CD4-positive, alpha-beta T cell (primary cell): ENCODE data around the gene KCNQ1. TPM values are rescaled to one million over a fixed set of nuclear protein-coding genes. Genes with fewer than 3 reads are reported as not detected.
A peak's percentile ranks its signal among the peaks of the same experiment; 100 is the strongest.

ENCODE experiments used
- ATAC-seq: fragments of 200-7000 bp; cut with Tn5 transposase; one replicate; pipeline ENCODE4 v1.10.0; 2022; ENCODE audit warnings: mild to moderate bottlenecking; ENCODE audit not compliant: poor library complexity
- CTCF ChIA-PET: fragments of 350-600 bp; sonication (Branson Sonifier 250); formaldehyde crosslinking; loops from one replicate; lab custom pipeline; 2021; ENCODE audit warnings: antibody characterized with exemption, inconsistent platforms; lab: Charles Lee
- POLR2A ChIA-PET: fragments of 350-600 bp; sonication (Branson Sonifier 250); formaldehyde crosslinking; loops from one replicate; lab custom pipeline; 2021; ENCODE audit warnings: antibody characterized with exemption, inconsistent platforms; lab: Charles Lee
- DNase-seq, 14 experiments: peaks; one replicate each; pipeline ENCODE4 v3.0.0-alpha.2; 2013 to 2020; ENCODE audit warnings: mixed read lengths in 2 of 14
- H3K27ac ChIP-seq, 2 donors: one replicate each; pipeline versions ENCODE4 v1.5.1 to v1.7.0; 2013; ENCODE audit warnings: low read length in 2 of 2, low read depth in 1 of 2, mild to moderate bottlenecking in 1 of 2
- H3K27me3 ChIP-seq, 2 experiments: 1 replicate in 1 of 2; 2 replicates in 1 of 2; pipeline versions ENCODE4 v1.6.1 to v1.7.0; 2013; ENCODE audit warnings: low read length in 2 of 2, control low read depth in 1 of 2, mild to moderate bottlenecking in 1 of 2, moderate library complexity in 1 of 2; ENCODE audit not compliant: insufficient read depth in 2 of 2, control insufficient read depth in 1 of 2
- H3K36me3 ChIP-seq: one replicate; pipeline ENCODE4 v1.6.1; 2013; ENCODE audit warnings: low read length, control low read depth; ENCODE audit not compliant: insufficient read depth
- H3K4me1 ChIP-seq: one replicate; pipeline ENCODE4 v1.6.1; 2013; ENCODE audit warnings: low read length, control low read depth; ENCODE audit not compliant: insufficient read depth
- H3K4me3 ChIP-seq: one replicate; pipeline ENCODE4 v1.5.1; 2013; ENCODE audit warnings: mild to moderate bottlenecking, low read length, moderate library complexity
- H3K9me3 ChIP-seq, 2 experiments: 1 replicate in 1 of 2; 2 replicates in 1 of 2; pipeline versions ENCODE4 v1.6.1 to v1.7.0; 2013; ENCODE audit warnings: low read length in 2 of 2, mild to moderate bottlenecking in 2 of 2, control low read depth in 1 of 2, moderate library complexity in 1 of 2; ENCODE audit not compliant: control insufficient read depth in 1 of 2, insufficient read depth in 1 of 2
- H3K27ac Mint-ChIP-seq: one replicate; pipeline ENCODE4 v1.8.0; 2020; ENCODE audit warnings: mixed read lengths
- H3K27me3 Mint-ChIP-seq: one replicate; pipeline ENCODE4 v1.8.0; 2021; ENCODE audit warnings: mixed read lengths
- H3K36me3 Mint-ChIP-seq: one replicate; pipeline ENCODE4 v1.8.0; 2021; ENCODE audit warnings: low read depth, mixed read lengths
- H3K4me1 Mint-ChIP-seq: one replicate; pipeline ENCODE4 v1.8.0; 2021; ENCODE audit warnings: low read depth, mixed read lengths
- H3K4me3 Mint-ChIP-seq: one replicate; pipeline ENCODE4 v1.8.0; 2020; ENCODE audit warnings: mild to moderate bottlenecking, mixed read lengths
- H3K9me3 Mint-ChIP-seq: one replicate; pipeline ENCODE4 v1.8.0; 2020; ENCODE audit warnings: mixed read lengths
- intact Hi-C, 2 experiments: fragments of 100-400 bp; cut with DNase I in 1 of 2; cut with micrococcal nuclease in 1 of 2; formaldehyde crosslinking; loops; one replicate each; pipeline versions ENCODE4 v1.15.1 to v1.9.0; 2023 to 2025; cut with DNase I, micrococcal nuclease
- total RNA-seq, 174 experiments: library from RNA in 2 of 174; stranded (reverse) in 2 of 174; gene quantifications; one replicate each; pipeline ENCODE4 v1.2.3 and lab custom pipeline; 2021 to 2026
- TF ChIP-seq, protein P1 (sequence below): fragments of 200-600 bp; IDR thresholded peaks from one replicate; pipeline ENCODE4 v1.8.0; 2022; ENCODE audit warnings: antibody characterized with exemption, mild to moderate bottlenecking

Gene KCNQ1
- total RNA-seq, 2 experiments from 2014 or later: 31.3 to 33.1 TPM

- ATAC-seq (peak; percentile 4), DNase-seq (peak in 5 of 14 experiments; percentile 12 to 51 (median 25))
- H3K4me3 Mint-ChIP-seq: peak overlapping the region; percentile 98
- peak overlapping the region; percentile 97 for H3K27ac Mint-ChIP-seq
- Histone ChIP-seq H3K27me3 (no peaks in the 10 kb centered on the region), H3K4me1 (peaks cover 33% of the 10 kb centered on the region), H3K4me3 (peak overlapping the region; percentile 89), H3K9me3 (no peaks in the 10 kb centered on the region), H3K36me3 (peaks cover 46% of the 10 kb centered on the region), H3K27ac (peak overlapping the region; percentile 95 to 99)
- POLR2A ChIA-PET: interaction anchor here (0.7 to 3.3 kb wide), 9 partner anchors 13 to 615 kb away, joined by 3 to 38 read pairs (median 5); partner anchors contain the start of genes C11orf21, CD81 and TSPAN32
- peaks cover 32% of the 10 kb centered on the region for H3K36me3 Mint-ChIP-seq
- no peaks in the 10 kb centered on the region for H3K9me3 Mint-ChIP-seq
- intact Hi-C loops: loop anchor here (1.0 to 10.0 kb wide), 6 partner anchors 21 to 983 kb away; partner anchors contain the start of genes C11orf21 (in 1 of the 2), CARS1 (in 1 of the 2), CTSD (in 1 of the 2) and LSP1 (in 1 of the 2)
- CTCF ChIA-PET: interaction anchor here (1.0 to 1.5 kb wide), 4 partner anchors 12 to 98 kb away, joined by 4 to 6 read pairs (median 5); partner anchors contain the start of genes C11orf21 and TSPAN32
- H3K4me1 Mint-ChIP-seq: peaks cover 17% of the 10 kb centered on the region
- no peaks in the 10 kb centered on the region for H3K27me3 Mint-ChIP-seq
- TF ChIP-seq, protein P1, sequence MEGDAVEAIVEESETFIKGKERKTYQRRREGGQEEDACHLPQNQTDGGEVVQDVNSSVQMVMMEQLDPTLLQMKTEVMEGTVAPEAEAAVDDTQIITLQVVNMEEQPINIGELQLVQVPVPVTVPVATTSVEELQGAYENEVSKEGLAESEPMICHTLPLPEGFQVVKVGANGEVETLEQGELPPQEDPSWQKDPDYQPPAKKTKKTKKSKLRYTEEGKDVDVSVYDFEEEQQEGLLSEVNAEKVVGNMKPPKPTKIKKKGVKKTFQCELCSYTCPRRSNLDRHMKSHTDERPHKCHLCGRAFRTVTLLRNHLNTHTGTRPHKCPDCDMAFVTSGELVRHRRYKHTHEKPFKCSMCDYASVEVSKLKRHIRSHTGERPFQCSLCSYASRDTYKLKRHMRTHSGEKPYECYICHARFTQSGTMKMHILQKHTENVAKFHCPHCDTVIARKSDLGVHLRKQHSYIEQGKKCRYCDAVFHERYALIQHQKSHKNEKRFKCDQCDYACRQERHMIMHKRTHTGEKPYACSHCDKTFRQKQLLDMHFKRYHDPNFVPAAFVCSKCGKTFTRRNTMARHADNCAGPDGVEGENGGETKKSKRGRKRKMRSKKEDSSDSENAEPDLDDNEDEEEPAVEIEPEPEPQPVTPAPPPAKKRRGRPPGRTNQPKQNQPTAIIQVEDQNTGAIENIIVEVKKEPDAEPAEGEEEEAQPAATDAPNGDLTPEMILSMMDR: no peak
Measured at GRCh38 chr11:2399488-2400068, 45.2 kb upstream of the KCNQ1 start.

DNA sequence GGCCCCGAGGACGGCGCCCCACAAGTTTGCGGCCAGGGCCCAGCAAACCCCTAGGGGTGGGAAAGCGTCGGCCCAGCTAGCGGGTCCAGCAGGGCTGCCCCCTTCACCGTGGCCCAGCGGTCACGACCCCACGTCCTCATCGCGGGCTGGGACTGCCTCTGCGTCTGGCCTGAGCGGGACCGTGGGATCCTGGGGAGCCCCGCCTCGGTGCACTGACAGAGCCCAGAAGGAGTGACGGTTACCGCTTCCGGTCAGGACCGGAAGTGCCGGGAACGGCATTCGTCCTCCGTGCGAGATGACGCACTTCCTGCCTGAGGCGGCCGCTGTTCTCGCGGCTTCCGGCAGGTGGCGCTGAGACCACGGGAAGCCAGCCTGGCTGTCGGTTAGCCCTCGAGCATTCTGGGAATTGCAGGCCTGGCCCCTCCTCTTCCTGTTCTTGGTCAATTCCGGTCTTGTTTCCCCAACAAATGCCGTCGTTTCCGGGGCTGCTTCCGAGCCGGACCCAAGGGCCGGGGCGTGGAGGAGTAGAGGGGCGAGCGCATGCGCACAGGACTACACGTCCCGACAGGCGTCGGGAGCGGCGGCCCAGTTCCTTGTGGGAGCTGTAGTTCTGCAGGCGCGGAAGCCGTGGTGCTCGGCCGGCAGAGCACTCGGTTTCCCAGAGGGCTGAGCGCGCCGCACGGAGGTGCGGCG is 44.6 kb upstream of the KCNQ1 start, which contains the start of gene TSSC4:
Gene TSSC4 (plus strand): TSS at position 682 of the 693 bp plus-strand sequence. CDS start 1,884 bp downstream, outside the sequence.
- ATAC-seq (peak; percentile 83), DNase-seq (peak; percentile 98 to 100 (median 99))
- ChIA-PET POLR2A (interaction anchor here (0.7 to 3.3 kb wide), 18 partner anchors 12 to 1023 kb away, joined by 3 to 38 read pairs (median 4); partner anchors contain the start of genes C11orf21, CD81, KCNQ1 and NAP1L4), CTCF (interaction anchor here (0.7 to 2.2 kb wide), 11 partner anchors 12 to 592 kb away, joined by 3 to 10 read pairs (median 5); partner anchors contain the start of genes C11orf21, CD81, NAP1L4 and TSPAN32)
- Mint-ChIP-seq H3K27me3 (no peaks in the 10 kb centered on the region), H3K27ac (peak within 1 kb of the TSS; percentile 97), H3K9me3 (no peaks in the 10 kb centered on the region), H3K4me3 (peak within 1 kb of the TSS; percentile 98), H3K4me1 (peaks cover 17% of the 10 kb centered on the region), H3K36me3 (peaks cover 32% of the 10 kb centered on the region)
- TF ChIP-seq, protein P1: peak; percentile 96
- Histone ChIP-seq H3K27me3 (no peaks in the 10 kb centered on the region), H3K36me3 (peaks cover 42% of the 10 kb centered on the region), H3K9me3 (peaks cover 0 to 4% of the 10 kb centered on the region in 2 experiments), H3K4me3 (peak within 1 kb of the TSS; percentile 89), H3K4me1 (peaks cover 31% of the 10 kb centered on the region), H3K27ac (peak within 1 kb of the TSS; percentile 95 to 99)
- intact Hi-C loops: loop anchor here (1.0 to 10.0 kb wide), 5 partner anchors 22 to 982 kb away; partner anchors contain the start of genes C11orf21 (in 1 of the 2), CARS1 (in 1 of the 2), CTSD (in 1 of the 2) and TSPAN32 (in 1 of the 2)
